KOPT-K1 (cell line): ENCODE results near the gene RBL2.
A peak's percentile ranks its signal among the peaks of the same experiment; 100 is the strongest.
"Not testable (repeated sequence)": the region's sequence is repeated elsewhere in the genome, so short reads cannot be mapped to it uniquely, and the experiment has no call there.

Experiments used
- H3K27ac ChIP-seq: fragments of 200-600 bp; sonication (generic); 2 replicates; pipeline ENCODE4 v1.5.1; 2016; ENCODE audit warnings: antibody characterized with exemption, mild to moderate bottlenecking, low read depth, low read length; ENCODE audit not compliant: poor library complexity, severe bottlenecking
- H3K36me3 ChIP-seq: fragments of 200-600 bp; sonication (generic); 2 replicates; pipeline ENCODE4 v1.5.1; 2017; ENCODE audit warnings: antibody characterized with exemption, mild to moderate bottlenecking, low read length, moderate library complexity; ENCODE audit not compliant: insufficient read depth
- H3K9me3 ChIP-seq: fragments of 200-600 bp; sonication (generic); 2 replicates; pipeline ENCODE4 v1.5.1; 2017; ENCODE audit warnings: antibody characterized with exemption, low read length, mild to moderate bottlenecking; ENCODE audit not compliant: insufficient read depth, poor library complexity, severe bottlenecking

The RBL2 gene, protein sequence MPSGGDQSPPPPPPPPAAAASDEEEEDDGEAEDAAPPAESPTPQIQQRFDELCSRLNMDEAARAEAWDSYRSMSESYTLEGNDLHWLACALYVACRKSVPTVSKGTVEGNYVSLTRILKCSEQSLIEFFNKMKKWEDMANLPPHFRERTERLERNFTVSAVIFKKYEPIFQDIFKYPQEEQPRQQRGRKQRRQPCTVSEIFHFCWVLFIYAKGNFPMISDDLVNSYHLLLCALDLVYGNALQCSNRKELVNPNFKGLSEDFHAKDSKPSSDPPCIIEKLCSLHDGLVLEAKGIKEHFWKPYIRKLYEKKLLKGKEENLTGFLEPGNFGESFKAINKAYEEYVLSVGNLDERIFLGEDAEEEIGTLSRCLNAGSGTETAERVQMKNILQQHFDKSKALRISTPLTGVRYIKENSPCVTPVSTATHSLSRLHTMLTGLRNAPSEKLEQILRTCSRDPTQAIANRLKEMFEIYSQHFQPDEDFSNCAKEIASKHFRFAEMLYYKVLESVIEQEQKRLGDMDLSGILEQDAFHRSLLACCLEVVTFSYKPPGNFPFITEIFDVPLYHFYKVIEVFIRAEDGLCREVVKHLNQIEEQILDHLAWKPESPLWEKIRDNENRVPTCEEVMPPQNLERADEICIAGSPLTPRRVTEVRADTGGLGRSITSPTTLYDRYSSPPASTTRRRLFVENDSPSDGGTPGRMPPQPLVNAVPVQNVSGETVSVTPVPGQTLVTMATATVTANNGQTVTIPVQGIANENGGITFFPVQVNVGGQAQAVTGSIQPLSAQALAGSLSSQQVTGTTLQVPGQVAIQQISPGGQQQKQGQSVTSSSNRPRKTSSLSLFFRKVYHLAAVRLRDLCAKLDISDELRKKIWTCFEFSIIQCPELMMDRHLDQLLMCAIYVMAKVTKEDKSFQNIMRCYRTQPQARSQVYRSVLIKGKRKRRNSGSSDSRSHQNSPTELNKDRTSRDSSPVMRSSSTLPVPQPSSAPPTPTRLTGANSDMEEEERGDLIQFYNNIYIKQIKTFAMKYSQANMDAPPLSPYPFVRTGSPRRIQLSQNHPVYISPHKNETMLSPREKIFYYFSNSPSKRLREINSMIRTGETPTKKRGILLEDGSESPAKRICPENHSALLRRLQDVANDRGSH

DNA sequence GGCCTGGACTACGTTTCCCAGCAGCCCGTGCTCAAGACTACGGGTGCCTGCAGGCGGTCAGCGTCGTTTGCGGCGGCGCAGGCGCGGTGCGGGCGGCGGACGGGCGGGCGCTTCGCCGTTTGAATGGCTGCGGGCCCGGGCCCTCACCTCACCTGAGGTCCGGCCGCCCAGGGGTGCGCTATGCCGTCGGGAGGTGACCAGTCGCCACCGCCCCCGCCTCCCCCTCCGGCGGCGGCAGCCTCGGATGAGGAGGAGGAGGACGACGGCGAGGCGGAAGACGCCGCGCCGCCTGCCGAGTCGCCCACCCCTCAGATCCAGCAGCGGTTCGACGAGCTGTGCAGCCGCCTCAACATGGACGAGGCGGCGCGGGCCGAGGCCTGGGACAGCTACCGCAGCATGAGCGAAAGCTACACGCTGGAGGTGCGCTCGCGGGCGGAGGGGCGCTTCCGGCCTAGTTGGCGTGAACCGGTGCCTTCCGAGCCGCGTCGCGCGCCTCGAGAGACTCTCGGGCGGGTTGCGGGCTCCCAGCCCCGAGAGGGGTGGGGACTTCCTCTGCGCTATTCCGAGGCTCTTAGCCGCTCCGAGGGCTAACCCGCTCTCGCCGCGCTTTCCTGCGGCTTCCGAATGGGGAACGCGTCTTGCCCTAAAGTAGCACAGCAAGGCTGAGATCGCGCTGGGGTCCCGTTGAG lies at the start of gene RBL2:
TSS of gene RBL2 (plus strand) at position 95 of the 689 bp plus-strand sequence. CDS start at position 181, 86 bp downstream.
- Histone ChIP-seq H3K9me3 (no peaks in the 10 kb centered on the region), H3K27ac (peak within 1 kb of the TSS; percentile 92), H3K36me3 (peaks cover 7% of the 10 kb centered on the region)

DNA sequence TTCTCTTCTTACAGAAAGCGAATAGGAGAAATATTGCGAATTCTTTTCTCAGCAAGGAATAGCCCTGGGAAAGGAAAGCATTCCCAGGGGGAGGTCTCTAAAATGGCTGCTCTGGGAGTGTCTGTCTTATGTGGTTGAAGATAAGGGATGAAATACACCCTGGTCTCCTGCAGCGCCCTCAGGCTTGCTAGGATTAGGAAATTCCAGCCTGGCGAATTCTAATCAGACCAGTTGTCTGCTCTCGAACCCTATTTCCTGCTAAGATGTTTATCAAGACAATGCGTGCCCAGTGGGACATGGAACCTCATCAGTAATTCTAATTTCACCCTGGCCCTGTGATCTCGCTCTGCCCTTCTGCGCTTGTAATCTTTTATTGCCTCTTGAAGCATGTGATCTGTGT lies 49.7 kb upstream of the RBL2 start:
- H3K27ac ChIP-seq, H3K36me3 ChIP-seq: not testable (repeated sequence)
- peaks cover 16% of the 10 kb centered on the region for H3K9me3 ChIP-seq

DNA sequence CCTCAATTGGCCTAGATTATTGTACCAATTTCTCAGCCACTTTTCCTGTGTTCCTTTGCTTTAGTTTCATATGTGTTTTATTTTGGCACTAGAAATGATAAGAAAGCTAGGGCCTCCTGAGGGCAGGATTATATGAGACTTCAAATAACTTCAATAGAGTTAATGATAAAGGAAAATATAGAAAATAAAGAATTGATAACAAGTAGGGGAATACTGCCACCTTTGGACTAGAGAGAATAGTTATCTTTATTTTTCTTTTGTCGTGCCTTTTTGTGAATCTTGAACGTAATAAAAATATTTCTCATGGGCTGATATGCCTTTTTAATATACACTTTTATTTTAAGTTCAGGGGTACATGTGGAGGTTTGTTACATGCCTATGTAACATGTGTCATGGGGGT lies 29.3 kb upstream of the RBL2 start:
- no peaks in the 10 kb centered on the region for H3K9me3 ChIP-seq
- H3K27ac ChIP-seq = no peak overlapping the region
- H3K36me3 ChIP-seq = no peaks in the 10 kb centered on the region

DNA sequence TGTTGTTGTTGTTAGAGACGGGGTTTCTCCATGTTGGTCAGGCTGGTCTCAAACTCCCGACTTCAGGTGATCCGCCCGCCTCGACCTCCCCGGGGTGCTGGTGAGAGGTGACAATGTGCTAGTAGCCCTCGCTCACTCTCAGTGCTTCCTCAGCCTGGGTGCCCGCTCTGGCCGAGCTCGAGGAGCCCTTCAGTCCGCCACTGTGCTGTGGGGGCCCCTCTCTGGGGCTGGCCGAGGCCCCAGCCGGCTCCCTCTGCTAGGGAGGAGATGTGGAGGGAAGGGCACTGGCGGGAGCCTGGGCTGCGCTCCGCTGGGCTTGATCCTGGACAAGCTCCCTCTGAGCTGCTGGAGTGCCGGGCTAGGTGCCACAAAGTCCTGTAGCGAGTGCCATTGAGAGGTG lies 21.7 kb upstream of the RBL2 start:
- Histone ChIP-seq H3K36me3 (no peaks in the 10 kb centered on the region), H3K9me3 (peaks cover 8% of the 10 kb centered on the region), H3K27ac (no peak overlapping the region)

DNA sequence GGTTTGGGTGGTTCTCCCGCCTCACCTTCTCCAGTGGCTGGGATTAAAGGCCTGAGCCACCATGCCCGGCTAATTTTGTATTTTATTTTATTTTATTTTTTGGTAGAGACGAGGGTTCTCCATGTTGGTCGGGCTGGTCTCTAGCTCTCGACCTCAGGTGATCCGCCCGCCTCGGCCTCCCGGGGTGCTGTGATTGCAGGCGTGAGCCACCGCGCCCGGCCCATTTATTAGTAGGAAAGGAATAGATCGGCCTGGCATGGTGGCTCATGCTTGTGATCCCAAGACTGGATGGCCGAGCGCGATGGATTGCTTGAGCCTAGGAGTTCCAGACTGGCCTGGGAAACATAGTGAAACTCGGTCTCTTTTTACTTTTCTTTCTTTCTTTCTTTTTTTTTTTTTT lies 20.4 kb upstream of the RBL2 start:
- Histone ChIP-seq H3K27ac (no peak overlapping the region), H3K36me3 (no peaks in the 10 kb centered on the region), H3K9me3 (peaks cover 8% of the 10 kb centered on the region)

DNA sequence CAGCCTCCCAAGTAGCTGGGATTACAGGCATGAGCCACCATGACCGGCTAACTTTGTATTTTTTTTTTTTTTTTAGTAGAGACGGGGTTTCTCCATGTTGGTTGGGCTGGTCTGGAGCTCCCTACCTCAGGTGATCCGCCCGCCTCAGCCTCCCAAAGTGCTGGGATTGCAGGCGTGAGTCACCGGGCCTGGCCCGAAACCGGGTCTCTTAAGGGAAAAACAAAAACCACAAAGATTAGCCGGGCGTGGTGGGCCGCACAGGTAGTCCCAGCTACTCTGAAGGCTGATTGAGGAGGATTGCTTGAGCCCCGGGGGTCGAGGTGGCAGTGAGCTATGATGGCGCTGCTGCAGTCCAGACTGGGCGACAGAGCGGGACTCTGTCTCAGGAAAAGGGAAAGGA lies 19.9 kb upstream of the RBL2 start:
- H3K27ac ChIP-seq = no peak overlapping the region
- H3K36me3 ChIP-seq = no peaks in the 10 kb centered on the region
- peaks cover 8% of the 10 kb centered on the region for H3K9me3 ChIP-seq

DNA sequence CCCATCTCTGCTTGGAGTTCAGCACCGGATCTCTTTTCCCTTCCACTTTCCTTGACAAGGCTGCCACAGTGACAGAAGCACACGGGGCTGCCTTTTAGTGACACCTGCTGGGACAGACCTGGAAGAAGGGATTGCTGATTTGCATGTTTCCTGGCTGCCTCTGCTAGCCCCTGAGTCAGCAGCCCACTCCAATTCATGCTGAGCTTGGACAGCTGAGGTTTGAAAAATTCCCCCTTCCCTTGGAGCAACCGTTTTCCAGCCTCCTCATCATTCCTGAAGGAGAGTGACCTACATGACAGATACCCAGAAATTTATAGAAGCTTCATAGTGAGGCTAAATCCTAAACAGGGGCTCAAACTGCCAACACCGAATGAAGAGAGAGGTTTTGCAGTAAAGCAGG lies 18.8 kb upstream of the RBL2 start:
- H3K27ac ChIP-seq = no peak overlapping the region
- peaks cover 14% of the 10 kb centered on the region for H3K9me3 ChIP-seq
- H3K36me3 ChIP-seq = no peaks in the 10 kb centered on the region

DNA sequence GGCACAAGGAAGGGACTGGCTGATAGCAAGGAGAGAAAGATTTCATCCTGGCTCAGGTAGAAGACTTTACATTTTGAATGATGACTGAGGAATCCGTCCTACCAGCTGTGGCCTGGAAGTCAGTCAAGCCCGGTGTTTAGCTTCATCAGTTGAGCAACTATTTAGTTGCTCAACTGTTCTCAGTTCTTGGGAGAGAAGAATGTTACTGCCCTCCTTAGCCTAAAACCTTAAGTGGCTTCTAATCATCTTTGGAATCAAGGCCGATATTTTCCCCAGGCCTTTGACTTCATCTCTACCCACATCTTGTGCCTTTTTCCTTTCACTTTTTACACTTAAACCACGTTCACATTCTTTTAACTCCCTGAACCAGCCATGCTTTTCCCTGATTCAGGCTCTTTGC lies 17.3 kb upstream of the RBL2 start:
- H3K36me3 ChIP-seq = no peaks in the 10 kb centered on the region
- no peak overlapping the region for H3K27ac ChIP-seq
- peaks cover 20% of the 10 kb centered on the region for H3K9me3 ChIP-seq

DNA sequence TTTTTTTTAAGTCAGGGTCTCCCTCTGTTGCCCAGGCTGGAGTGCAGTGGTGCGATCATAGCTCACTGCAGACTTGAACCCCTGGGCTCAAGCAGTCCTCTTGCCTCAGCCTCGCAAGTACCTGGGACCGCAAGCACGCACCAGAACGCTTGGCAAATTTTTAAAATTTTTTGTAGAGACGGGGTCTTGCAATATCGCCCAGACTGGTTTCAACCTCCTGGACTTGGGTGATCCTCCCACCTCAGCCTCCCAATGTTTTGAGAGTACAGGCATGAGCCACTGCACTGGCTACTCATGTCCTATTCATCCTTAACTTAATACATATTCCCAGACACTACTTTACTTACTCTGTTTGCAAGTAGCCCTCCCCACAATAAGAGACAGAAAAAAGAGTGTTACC lies 16.3 kb upstream of the RBL2 start:
- Histone ChIP-seq H3K27ac (no peak overlapping the region), H3K9me3 (peaks cover 15% of the 10 kb centered on the region), H3K36me3 (no peaks in the 10 kb centered on the region)

DNA sequence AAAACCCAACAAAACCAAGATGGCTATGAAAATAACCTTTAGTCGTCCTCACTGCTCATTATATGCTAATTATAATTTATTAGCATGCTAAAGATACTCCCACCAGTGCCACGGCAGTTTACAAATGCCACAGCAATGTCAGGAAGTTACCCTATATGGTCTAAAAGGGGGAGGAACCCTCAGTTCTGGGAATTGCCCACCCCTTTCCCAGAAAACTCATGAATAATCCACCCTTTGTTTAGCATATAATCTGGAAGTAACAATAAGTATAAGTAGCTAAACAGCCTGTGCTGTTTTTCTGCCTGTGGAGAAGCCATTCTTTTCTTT lies 14.9 kb upstream of the RBL2 start:
- H3K36me3 ChIP-seq, H3K27ac ChIP-seq: not testable (repeated sequence)
- peaks cover 26% of the 10 kb centered on the region for H3K9me3 ChIP-seq

DNA sequence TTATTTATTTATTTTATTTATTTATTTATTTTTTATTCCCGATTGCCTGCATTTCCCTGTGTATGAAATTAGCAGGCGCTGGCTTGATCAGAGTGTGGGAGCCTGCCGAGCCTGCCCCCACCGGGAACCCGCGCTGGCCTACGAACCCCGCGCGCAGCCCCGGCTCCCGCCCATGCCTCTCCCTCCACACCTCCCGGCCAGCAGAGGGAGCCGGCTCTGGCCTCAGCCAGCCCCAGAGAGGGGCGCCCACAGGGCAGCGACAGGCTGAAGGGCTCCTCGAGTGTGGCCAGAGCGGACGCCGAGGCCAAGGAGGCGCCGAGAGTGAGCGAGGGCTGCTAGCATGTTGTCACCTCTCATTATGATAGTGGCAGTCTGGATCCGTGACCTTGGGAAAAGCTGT lies 13.0 kb upstream of the RBL2 start:
- peaks cover 41% of the 10 kb centered on the region for H3K9me3 ChIP-seq

DNA sequence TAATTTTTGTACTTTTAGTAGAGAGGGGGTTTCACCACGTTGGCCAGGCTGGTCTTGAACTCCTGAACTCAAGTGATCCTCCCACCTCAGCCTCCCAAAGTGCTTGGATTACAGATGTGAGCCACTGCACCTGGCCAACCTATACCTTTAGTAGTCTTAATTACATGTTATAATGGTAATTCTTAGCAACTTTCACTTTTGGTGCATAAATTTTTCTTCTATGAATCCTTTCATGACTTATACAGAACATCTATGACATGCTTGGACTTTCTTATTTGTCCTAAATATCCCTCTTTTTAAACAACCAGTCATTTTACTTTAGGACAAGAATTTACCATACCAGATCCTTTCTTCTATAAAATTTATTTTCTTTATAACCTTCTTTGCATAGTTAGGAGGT lies 10.3 kb upstream of the RBL2 start:
- not testable (repeated sequence) for H3K36me3 ChIP-seq, H3K27ac ChIP-seq
- peaks cover 41% of the 10 kb centered on the region for H3K9me3 ChIP-seq

More for the DNA sequence above, 13.0 kb upstream of the RBL2 start:
- H3K27ac ChIP-seq = no peak overlapping the region
- no peaks in the 10 kb centered on the region for H3K36me3 ChIP-seq

DNA sequence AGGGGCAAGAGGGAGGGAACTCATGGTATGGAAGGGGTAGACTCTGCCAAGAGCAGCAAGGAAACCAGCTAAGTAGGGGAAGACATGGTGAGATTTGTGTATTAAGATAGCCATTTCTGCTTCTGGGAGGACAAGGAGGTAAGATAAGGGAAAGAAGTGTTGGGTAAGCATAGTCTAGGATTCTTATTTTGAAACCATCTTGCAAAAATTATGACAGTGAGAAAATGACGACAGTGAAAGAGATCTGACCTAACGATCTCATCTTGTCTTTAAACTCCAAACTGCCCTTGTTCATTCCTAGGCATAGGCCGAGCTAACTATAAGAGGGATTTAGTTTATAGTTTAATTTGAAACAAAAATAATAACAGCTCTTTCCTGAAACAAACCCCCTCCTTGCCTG lies 5.6 kb upstream of the RBL2 start:
- peaks cover 21% of the 10 kb centered on the region for H3K9me3 ChIP-seq
- no peaks in the 10 kb centered on the region for H3K36me3 ChIP-seq
- no peak overlapping the region for H3K27ac ChIP-seq

DNA sequence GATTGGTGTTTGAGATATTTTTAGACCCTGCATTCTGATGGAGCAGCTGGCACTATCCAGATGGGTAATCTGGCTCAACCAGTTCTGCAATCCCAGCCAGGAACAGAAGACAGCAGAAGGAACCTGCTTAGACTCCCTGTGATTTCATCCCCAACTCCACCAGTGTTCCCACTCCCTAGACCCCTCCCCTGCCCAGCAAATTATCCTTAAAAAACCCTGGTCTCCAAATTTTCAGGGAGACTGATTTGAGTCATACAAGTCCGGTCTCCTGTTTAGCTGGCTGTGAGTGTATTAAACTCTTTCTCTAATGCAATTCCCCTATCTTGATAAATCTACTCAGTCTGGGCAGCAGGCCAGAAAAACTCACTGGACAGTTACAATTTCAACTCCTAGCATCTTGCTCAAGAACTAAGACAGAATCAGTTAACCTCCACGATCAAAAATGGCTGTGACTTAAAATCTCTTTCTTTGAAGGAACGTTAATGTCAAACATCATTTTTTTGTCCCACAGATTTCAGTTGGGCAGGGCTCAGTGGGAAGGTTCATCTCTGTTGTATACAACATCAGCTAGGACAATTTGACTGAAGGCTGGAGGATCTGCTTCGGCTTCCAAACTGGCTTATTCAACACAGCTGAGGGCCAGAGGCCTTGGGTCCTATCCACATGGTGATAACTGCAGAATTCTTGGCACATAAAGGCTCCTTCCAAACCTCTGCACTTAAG lies 4.9 kb upstream of the RBL2 start:
- no peaks in the 10 kb centered on the region for H3K36me3 ChIP-seq
- H3K9me3 ChIP-seq = peaks cover 14% of the 10 kb centered on the region
- H3K27ac ChIP-seq = no peak overlapping the region
